Esophagus squamous epithelium (tissue), 5 donors: ENCODE measurements around the gene PRKCB. TPM values are rescaled to one million over a fixed set of nuclear protein-coding genes. Genes with fewer than 3 reads are reported as not detected.

ENCODE experiments used
- DNase-seq: peaks from one replicate; lab custom pipeline; 2025; lab: John Stamatoyannopoulos, UW
- H3K27ac ChIP-seq, 4 donors: fragments of 200-600 bp; sonication (generic); one replicate each; pipeline ENCODE4 v1.5.1; 2016 to 2019; ENCODE audit warnings: mild to moderate bottlenecking in 1 of 4
- H3K27me3 ChIP-seq, 4 donors: fragments of 200-600 bp; sonication (generic); 1 replicate in 3 of 4; 2 replicates in 1 of 4; pipeline versions ENCODE4 v1.5.1 to v1.6.0; 2017 to 2021; ENCODE audit warnings: antibody characterized with exemption in 1 of 4
- H3K36me3 ChIP-seq, 3 donors: fragments of 200-600 bp; sonication (generic); one replicate each; pipeline ENCODE4 v1.5.1; 2016 to 2019
- H3K4me1 ChIP-seq, 3 donors: fragments of 200-600 bp; sonication (generic); one replicate each; pipeline ENCODE4 v1.5.1; 2017 to 2019
- H3K4me3 ChIP-seq, 4 donors: fragments of 200-600 bp; sonication (generic); 1 replicate in 3 of 4; 2 replicates in 1 of 4; pipeline ENCODE4 v1.5.1; 2016 to 2019; ENCODE audit warnings: mild to moderate bottlenecking in 2 of 4, moderate library complexity in 1 of 4
- H3K9me3 ChIP-seq, 3 donors: fragments of 200-600 bp; sonication (generic); one replicate each; pipeline ENCODE4 v1.5.1; 2016 to 2019
- CTCF ChIP-seq, 6 experiments: fragments of 450-650 bp in 4 of 6; fragments of 200-600 bp in 2 of 6; sonication (generic) in 2 of 6; IDR thresholded peaks; one replicate each; pipeline ENCODE4 v1.5.1; 2016 to 2019; ENCODE audit warnings: antibody characterized with exemption in 6 of 6, mild to moderate bottlenecking in 4 of 6, moderate library complexity in 4 of 6
- POLR2A ChIP-seq, 4 donors: fragments of 450-650 bp; IDR thresholded peaks; one replicate each; pipeline ENCODE4 v1.6.1; 2017; ENCODE audit warnings: antibody characterized with exemption in 4 of 4, mild to moderate bottlenecking in 4 of 4, moderate library complexity in 3 of 4
- WGBS, 2 donors: methylation state at CpG; one replicate each; pipeline ENCODE4 v1.1.5; 2018; 5-methylcytosine and 5-hydroxymethylcytosine counted together
- intact Hi-C: fragments of 100-400 bp; cut with DNase I; formaldehyde crosslinking; loops from one replicate; pipeline ENCODE4 v1.15.0; 2022
- total RNA-seq, 4 donors: library from RNA; depleted of rRNA; stranded (reverse); fragments of >200 nt; gene quantifications; one replicate each; pipeline ENCODE4 v1.1.0, GENCODE V29; 2016
- donor health status: DM: yes; HTN: yes; CAD: no.

The PRKCB gene
- total RNA-seq, 4 donors from 2014 or later = 0.38 to 4.0 (median 1.7) TPM

GRCh38 chr16:23924128-23924527, 88.3 kb downstream of the PRKCB start:
- DNase-seq = no peak
- no peaks in the 10 kb centered on the region for H3K9me3 ChIP-seq
- intact Hi-C loops = no loop called here
- no peaks in the 10 kb centered on the region for H3K36me3 ChIP-seq
- TF ChIP-seq CTCF (IDR thresholded peaks at IDR 0.05) (no peak), POLR2A (IDR thresholded peaks at IDR 0.05) (no peak)
- no peak overlapping the region for H3K27ac ChIP-seq
- H3K4me1 ChIP-seq = no peaks in the 10 kb centered on the region
- WGBS, 2 donors = 59 to 60% methylated on average over 8 of the region's 8 CpGs
- H3K27me3 ChIP-seq = no peaks in the 10 kb centered on the region
- H3K4me3 ChIP-seq = no peak overlapping the region

GRCh38 chr16:23927796-23928195, 92.0 kb downstream of the PRKCB start:
- no peaks in the 10 kb centered on the region for H3K27me3 ChIP-seq
- no peaks in the 10 kb centered on the region for H3K9me3 ChIP-seq
- H3K27ac ChIP-seq = no peak overlapping the region
- 14 to 39% methylated on average over 4 of the region's 4 CpGs for WGBS, 2 donors
- intact Hi-C loops = no loop called here
- H3K4me1 ChIP-seq = no peaks in the 10 kb centered on the region
- DNase-seq = no peak
- TF ChIP-seq CTCF (IDR thresholded peaks at IDR 0.05) (no peak), POLR2A (IDR thresholded peaks at IDR 0.05) (no peak)
- H3K36me3 ChIP-seq = no peaks in the 10 kb centered on the region
- no peak overlapping the region for H3K4me3 ChIP-seq

GRCh38 chr16:23929237-23929636, 93.5 kb downstream of the PRKCB start:
- intact Hi-C loops = no loop called here
- H3K4me3 ChIP-seq = no peak overlapping the region
- no peak for TF ChIP-seq POLR2A (IDR thresholded peaks at IDR 0.05)
- TF ChIP-seq CTCF (IDR thresholded peaks at IDR 0.05) = no peak
- no peaks in the 10 kb centered on the region for H3K36me3 ChIP-seq
- no peak overlapping the region for H3K27ac ChIP-seq
- H3K4me1 ChIP-seq = no peaks in the 10 kb centered on the region
- 89 to 90% methylated on average over 4 of the region's 4 CpGs for WGBS, 2 donors
- H3K27me3 ChIP-seq = no peaks in the 10 kb centered on the region
- DNase-seq = no peak
- H3K9me3 ChIP-seq = no peaks in the 10 kb centered on the region

- TF ChIP-seq CTCF (IDR thresholded peaks at IDR 0.05) (no peak), POLR2A (IDR thresholded peaks at IDR 0.05) (no peak)
- Histone ChIP-seq H3K4me1 (no peaks in the 10 kb centered on the region), H3K9me3 (no peaks in the 10 kb centered on the region), H3K36me3 (no peaks in the 10 kb centered on the region), H3K4me3 (no peak overlapping the region), H3K27me3 (no peaks in the 10 kb centered on the region), H3K27ac (no peak overlapping the region)
- no peak for DNase-seq
- 74 to 81% methylated on average over 5 of the region's 5 CpGs for WGBS, 2 donors
- intact Hi-C loops = no loop called here
Observed at GRCh38 chr16:23929856-23930255, 94.1 kb downstream of the PRKCB start.

- TF ChIP-seq CTCF (IDR thresholded peaks at IDR 0.05) (no peak), POLR2A (IDR thresholded peaks at IDR 0.05) (no peak)
- Histone ChIP-seq H3K9me3 (no peaks in the 10 kb centered on the region), H3K4me1 (no peaks in the 10 kb centered on the region), H3K4me3 (no peak overlapping the region), H3K27ac (no peak overlapping the region), H3K27me3 (no peaks in the 10 kb centered on the region), H3K36me3 (no peaks in the 10 kb centered on the region)
- intact Hi-C loops = no loop called here
- WGBS, 2 donors = 81 to 92% methylated on average over 5 of the region's 5 CpGs
- no peak for DNase-seq
Observed at GRCh38 chr16:23930791-23931190, 95.0 kb downstream of the PRKCB start.
